Hepatocyte (in vitro differentiated cells): ENCODE data around the gene DNPEP.

Source experiments
- CTCF ChIP-seq: fragments of 200-600 bp; sonication (generic); IDR thresholded peaks from 2 replicates; pipeline ENCODE4 v1.5.1; 2016; ENCODE audit warnings: antibody characterized with exemption, mild to moderate bottlenecking; ENCODE audit not compliant: poor library complexity
- EZH2 ChIP-seq: fragments of 200-600 bp; sonication (generic); IDR thresholded peaks from 2 replicates; pipeline ENCODE4 v1.6.1; 2016; ENCODE audit warnings: antibody characterized with exemption, mild to moderate bottlenecking, borderline replicate concordance

- TF ChIP-seq CTCF (no peak), EZH2 (no peak)
Observed at GRCh38 chr2:219408204-219408603, 20.5 kb upstream of the DNPEP start.
